Activated CD8-positive, alpha-beta memory T cell treated with anti-CD3 and anti-CD28 coated beads for 48 hours (primary cell): Measurements from ENCODE around the gene DTNB.

ENCODE experiments used
- DNase-seq, 3 experiments: peaks; one replicate each; pipeline ENCODE4 v3.0.0-alpha.2; 2020; ENCODE audit warnings: low read depth in 2 of 3, low spot score in 2 of 3

Gene DTNB

DNA sequence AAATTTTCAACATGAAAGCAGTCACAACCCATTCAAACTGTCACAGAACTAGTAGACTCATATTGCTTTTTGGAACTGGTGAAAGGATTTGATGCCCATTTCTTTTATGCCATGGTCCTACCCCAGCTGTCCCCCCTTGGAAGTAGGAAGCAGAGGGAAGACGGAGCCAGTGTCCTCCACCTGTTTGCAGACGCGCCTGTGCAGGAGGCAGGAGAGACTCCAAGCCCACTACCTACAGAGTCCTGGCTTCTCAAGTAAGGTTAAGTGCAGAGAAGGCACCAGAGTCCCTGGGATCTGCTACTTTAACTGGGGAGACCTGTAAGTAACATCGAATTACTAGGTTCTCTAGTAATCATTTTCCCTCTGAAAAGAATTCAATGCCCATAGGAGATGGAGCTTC lies 299.0 kb downstream of the DTNB start:
- no peak for DNase-seq

DNA sequence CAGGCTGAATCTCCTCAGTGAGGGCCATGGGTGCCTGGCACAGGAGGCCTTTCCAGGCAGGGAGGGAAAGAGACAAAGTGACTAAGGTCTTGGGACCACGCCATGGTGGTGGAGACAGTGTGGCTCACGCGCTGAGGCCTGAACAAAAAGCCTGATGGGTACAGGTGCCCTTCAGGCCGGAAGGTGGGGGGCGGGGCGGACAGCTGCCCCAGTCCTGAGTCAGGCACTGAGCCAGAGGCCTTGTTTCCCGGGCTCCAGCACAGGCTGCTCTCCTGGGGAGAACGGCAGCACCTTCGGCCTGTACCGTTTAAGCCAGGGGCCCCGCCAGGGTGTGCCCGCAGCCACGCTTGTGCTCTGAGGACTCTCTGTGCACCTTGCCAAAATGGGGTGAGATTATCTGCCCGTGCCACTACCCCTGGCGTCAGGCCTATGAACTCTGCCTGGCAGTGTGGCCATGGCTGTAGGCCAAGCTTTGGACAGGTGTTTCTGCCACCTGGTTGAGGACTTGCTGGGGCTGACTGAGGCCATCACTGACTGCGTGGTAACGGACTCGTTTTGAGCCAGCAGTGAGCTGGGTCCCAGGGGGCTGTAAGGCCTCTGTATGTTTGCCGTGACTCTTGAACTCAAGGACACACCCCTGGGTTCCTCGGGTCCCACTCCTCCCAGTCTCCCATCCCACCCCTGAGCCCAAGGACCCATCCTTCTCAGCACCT lies 300.0 kb downstream of the DTNB start:
- no peak for DNase-seq

DNA sequence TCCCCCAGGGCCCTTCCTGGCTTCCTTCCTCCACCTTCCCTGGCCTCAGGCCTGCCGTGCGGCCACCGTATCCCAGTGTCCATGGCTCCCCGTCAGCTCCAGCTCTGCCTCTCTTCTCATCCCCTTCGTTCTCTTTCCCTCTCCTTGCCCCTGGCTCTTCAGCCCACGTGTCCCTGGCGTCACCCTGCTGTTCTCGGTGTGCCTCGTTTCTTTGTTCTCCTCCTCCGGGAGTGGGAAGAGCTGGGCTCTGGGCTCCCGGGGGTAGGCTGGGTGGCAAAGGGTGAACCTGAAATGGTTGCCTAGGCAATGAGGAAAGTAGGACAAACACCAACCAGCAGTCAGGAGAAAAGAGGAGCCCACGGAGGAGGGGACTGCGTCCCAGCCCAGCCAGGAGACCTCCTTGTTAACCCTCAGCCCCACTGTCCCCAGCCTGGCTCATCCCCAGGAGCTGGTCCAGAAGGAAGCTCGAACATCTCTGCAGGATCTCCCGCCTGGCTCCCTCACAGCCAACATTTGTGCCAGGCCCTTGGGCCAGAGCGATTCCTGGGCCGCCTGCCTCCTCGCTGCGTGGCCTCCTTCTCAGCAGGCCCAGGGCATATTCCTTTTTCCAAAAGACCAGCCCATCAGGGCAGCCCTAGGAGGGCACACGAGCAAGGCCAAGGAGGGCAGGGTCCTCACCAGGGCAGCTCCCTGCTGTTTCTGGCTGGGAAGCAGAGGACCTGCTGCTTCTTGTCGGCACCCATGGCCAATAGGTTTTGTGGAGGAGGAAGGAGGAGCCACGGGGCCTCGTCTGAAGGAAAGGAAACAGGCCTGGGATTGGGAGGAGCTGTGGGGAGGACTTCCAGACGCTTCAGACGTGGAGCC lies 300.7 kb downstream of the DTNB start:
- no peak for DNase-seq

DNA sequence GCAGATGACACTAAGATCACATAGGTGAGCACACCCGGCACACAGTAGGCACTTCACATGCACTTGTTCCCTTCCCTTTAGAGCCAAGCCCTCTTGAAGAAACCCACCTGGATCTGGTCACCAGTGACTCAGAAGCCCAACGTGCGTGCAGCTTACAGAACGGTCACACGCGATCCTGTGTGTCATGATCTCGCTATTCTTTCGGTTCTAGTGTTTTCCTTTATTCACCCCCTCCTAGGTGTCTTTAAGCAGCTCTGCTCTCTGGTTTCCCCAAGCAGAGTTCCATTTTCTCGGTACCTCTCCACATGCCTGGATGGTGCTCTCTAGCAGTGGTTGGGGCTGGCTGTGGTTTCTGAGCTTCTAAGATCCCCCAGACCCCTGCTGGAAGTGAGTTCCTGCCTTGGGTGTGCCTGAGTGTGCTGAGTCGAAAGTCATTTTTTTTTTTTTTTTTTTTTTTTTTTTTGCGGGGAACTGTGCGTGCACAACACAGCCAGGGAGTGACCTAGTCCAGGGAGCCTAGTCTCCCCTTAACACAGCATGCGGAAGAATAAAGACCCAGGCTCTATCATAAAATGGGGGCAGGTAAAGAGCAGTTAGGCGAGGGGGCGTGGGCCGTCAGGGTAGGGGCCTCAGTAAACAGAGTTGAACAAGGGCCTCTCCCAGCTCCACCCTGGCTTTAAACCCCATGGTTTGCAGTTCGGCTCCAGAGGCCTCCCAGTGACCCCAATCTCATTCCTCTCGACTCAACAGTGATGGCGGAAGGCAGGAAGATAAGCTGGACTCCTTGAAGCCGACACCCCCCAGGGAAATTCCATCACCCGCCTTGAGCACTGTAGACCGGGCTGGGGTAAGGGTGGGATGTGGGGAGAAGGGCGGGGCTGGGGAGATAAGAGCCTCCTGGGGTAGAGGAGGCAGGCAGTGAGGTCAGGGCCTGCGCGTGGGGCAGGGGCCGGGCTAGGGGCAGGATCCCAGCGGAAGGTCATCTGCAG lies 301.8 kb downstream of the DTNB start:
- no peak for DNase-seq

DNA sequence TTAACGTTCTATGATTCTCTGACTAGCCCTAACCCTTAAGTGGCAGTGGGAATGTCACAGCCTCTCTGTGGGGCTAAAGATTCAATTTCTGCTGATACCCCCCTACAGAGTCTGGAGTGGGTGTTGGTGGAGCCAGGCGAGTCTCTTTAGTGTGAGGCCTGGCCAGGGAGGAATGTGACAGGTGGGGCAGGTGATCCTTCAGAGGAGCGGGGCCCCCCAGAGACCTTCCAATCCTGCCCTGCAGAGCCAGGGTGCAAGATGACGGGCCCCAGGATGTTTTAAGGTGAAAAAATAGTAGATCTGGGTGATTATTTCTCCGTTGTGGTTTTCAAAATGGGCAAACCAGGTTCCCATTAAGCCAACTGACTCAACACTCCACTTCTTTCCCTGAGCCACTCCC lies 303.5 kb downstream of the DTNB start:
- DNase-seq: no peak

DNA sequence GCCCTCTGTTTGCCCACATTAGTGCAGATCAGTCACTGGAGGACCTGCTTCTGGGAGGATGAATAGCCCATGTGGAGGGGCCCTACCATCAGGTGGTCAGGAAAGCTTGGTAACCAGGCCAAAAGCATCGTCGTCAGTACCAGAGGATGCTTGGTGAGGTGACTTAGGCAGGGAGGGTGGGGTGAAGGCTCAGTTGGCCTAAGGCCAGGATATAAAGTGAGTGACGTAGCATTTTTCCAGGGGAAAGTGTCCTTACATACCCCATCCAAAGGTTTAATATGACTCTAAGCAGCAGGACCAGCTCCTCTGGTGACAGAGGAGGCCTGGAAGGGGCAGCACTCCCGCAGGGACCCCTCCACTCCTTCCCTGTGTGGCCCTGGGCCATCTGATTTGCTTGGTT lies 303.9 kb downstream of the DTNB start:
- DNase-seq: no peak

DNA sequence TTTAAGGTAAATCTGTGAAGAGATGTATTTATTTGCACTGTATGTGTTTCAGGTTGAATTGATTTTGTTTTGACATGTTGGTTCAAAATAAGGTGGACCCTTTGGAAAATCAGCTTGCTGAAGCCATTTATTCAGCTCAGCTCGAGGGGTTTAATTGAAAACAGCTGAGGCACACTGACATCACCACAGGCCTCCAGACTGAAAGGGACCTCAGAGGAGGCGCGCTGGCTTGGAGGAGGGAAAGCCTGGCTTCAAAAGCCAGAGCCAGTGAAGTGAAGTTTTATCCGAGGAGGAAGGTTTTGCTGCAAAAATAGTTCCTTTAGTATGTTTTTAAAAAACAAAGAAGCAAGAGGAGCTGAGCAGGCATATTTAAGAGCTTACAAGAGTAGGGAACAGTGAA lies 304.7 kb downstream of the DTNB start:
- no peak for DNase-seq

DNA sequence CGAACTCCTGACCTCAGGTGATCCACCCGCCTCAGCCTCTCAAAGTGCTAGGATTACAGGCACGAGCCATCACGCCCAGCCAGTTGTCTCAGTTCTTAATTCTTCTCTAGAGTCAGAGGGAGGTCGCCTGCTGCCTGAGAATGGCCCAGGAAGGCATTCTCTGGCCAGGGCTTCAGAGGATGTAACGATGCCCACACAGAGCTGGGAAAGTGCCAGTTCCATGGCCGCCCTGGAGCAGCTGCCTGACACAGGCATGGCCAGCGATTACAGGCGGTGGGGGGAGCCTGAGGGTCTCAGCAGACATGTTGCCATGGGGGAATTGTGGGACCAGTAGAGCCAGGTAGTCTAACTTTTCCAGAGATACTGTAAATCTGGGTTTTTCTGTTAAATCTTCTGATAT lies 306.1 kb downstream of the DTNB start:
- DNase-seq: no peak

DNA sequence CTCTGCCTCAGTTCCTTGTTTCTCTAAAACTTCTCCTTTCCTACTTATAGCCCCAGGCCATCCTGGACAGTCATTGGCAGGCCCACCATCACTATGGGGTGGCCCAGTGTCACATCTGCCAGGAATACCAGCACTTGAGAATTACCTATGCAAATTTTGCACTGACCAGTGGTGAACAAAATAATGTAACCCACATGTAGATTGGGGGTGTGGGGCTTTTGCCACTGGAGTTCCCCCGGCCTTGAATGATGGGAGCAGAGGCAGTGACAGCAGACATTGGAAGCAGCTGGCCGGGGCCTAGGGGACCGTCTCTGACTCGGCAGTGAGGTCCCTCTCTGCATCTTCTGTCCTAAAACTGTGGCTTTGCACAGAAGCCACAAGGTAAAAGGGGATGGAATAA lies 306.7 kb downstream of the DTNB start:
- no peak for DNase-seq

DNA sequence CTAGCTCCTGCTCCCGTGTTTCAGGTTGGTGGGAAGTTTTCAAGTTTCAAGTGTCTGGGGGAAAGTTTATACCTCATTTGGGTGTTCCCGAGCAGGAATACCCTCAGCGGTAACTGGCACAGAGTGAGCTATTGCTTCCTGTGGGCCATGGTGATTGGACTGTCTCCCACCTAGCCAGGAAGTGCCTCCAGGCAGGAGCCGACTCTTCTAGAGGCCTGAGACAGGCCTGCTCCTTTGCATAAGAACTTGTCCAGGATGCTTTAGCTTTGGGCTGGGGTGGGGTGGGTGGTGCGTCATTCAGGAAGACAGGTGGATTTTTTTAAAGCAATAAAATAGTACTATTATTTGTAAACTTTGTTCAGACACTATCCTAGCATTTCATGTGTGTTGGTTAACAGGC lies 308.1 kb downstream of the DTNB start:
- no peak for DNase-seq

DNA sequence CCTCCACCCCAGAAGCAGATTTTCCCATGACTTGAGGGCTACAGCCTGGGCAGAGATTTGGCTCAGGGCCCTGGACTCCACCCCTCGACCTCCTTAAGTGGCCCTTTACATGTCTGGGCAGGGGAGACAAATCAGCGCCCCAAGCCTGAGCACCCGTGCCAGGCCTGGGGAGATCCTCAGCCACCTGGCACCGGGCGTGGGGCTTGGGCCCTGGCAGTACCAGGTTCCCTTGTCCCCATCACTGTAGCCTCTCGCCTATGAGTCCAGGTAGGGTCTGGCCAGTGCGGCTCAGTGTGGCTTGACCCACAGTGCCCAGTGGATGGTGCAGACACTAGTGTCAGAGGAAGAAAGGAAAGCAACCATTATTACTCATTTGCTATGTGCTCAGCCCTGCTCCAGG lies 309.6 kb downstream of the DTNB start:
- no peak for DNase-seq

DNA sequence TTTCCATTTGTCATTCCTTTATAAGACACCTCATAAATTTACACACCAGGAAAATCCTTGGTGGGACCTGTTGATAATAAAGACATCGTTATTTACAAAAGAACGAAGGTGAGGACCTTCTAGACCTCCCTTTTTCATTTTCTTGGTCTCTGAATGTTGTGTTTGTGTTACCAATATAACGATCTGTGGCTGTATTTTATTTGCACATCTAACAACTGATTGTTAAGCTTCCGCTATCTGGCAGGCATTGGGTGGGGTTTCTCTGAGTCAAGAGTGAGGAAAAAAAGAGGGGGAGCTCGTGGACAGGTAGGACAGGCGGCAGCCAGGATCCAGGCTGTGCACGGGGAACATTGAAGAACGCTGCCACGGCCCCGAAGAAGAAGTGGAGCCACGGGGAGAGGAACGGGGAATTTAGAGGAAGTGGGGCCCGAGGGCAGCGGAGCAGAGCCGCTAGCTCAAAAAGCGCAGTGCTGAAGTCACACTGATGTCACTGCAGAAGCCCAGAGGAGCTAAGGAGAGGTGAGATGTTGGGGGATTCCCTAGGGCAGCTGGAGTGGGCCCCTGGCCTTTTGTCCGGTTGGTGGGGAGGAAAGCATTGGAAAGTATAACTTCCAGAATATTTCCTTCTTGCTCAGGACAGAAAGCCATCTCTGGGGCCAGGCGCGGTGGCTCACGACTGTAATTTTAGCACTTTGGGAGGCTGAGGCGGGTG lies 310.8 kb downstream of the DTNB start:
- peak in 2 of 3 experiments; percentile 41 to 49 for DNase-seq

DNA sequence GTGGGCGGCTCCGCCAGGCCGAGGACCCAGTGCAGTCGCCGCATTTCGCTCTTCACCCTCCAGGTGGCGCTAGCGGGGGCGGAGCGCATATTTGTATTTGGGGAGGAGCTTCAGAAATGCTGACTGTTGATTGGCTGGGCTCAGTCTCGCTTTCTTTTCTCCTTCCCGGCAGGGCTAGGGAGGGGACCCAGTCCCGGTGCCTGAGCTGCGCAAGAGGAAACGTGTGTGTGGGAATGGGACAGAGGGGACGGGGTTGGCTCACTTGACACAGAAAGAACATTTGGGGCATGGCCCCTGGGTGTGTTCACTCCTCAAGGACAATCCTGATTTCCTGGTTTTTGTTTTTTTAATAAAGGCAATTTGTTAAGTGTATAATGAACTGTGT lies 311.3 kb downstream of the DTNB start:
- peak; percentile 93 to 100 (median 99) for DNase-seq

DNA sequence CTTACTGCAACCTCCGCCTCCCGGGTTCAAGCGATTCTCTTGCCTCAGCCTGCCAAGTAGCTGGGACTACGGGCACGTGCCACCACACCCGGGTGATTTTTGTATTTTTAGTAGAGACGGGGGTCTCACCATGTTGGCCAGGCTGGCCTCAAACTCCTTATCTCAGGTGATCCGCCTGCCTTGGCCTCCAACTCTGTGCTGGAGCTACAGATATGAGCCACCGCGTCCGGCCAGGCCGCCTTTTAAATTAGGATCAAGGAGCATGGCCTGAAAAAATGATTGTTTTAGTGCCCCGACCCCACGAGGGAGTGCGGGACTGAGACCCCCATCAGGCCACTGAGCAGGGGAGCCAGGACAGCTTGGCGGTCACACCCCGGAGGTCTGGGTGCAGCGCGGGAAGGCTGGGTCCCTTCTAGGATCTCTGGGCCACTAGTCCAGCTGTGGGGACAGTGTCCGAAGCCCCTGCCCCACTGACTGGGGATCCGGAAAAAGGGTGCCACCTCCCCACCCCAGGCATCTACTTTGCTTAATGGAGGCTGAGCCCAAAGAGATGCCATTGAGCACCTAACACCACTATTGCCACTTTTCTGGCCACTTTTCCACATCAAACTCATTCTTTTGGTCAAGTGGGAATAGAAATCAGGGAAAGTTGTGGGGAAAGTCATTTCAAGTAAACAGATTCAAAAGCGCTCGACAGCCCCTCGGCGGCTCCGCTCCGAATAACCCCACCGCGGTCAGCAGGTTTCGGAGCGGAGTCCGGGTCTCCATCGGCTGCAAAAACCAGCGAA lies 311.9 kb downstream of the DTNB start:
- DNase-seq: no peak

DNA sequence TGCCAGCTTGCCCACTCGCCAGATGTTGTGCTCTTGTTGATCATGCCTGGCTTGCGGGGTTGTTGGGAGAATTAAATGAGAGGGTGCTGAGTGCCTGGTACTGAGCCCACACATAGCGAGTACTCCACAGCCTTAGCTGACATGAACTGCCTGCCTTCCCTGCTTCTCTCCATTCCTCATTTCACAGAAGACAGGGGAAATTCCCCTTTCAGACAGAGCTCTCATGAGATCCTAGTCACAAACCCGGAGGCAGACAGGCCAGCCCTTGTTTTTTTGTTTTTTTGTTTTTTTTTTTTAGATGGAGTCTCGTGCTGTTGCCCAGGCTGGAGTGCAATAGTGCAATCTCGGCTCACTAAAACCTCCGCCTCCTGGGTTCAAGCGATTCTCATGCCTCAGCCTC lies 314.5 kb downstream of the DTNB start:
- no peak for DNase-seq

DNA sequence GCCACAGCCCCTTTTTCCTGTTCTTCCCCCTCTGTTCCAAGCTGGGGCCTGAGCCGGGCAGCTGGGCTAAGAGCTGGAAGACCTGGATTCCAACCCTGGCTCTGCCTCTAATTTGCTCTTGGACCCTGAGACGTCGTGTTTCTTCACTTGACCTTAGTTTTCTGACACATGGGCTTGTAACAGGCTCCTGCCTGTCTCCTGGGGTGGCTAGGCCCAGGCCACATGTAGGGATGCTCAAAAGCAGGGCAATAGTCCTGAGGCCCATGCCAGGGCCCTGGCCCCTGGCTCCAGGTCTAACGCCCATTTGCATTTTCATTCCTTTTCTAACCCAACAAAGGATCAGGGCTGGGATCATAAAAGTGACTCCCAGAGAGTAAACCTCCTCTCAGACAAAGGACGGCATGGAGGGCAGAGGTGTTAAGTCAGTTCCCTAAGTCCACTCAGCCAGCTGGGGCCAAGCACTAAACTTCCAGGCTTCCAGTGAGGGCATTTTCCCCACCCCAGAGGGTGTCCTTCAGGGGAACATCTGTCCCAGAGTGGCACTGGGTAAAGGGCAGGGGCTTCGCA lies 315.0 kb downstream of the DTNB start:
- DNase-seq: no peak

DNA sequence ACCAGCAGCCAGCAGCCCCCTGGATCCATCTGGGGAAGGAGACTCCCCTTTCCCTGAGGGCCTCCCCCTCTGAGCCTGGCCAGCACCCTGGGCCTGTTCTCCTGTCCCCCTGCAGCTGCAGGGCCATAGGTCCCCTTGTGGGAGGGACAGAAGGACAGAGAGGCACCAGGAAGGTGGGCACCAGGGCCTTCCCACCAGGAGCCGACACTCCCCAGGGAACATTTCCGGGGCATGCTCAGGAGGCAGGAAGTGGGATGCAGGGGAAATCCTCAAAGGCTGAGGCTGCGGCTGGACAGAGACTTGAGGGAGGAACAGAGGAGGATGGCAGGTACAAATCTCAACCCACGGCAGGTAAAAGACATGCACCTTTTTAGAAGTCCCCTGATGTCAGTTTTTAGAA lies 317.3 kb downstream of the DTNB start:
- DNase-seq: no peak

DNA sequence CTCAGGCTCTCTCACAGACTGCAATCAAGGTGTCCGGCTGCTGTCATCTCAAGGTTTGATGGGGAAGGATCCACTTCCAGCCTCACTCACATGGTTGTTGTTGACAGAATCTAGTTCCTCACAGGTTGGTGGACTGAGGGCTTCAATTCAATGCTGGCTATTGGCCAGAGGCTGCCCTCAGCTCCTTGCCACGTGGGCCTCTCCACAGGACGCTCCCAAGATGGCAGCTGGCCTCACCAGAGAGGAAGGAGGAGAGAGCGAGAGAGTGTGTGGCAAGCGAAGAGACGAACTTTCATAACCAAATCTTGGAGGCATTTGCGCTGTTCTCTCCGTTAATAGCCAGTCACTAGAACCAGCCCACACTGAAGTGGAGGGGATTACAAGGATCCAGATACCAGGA lies 318.1 kb downstream of the DTNB start:
- no peak for DNase-seq

DNA sequence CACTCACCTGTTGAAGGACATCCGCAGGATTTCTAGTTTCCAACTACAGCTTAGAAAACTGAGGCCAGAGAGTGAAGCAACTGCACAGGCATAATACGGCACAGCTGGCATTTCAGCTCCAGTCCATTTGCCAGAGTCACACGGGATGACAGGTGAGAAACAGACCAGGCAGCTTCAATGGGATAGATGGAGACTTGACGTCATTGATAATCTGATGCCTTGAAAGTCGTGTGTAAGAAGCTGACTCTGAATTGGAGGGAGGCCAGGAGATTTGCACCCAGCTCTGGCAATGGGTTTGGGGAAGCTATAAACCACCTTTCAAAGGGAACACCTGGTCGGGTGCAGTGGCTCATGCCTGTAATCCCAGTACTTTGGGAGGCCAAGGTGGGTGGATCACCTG lies 319.3 kb downstream of the DTNB start:
- DNase-seq: no peak

DNA sequence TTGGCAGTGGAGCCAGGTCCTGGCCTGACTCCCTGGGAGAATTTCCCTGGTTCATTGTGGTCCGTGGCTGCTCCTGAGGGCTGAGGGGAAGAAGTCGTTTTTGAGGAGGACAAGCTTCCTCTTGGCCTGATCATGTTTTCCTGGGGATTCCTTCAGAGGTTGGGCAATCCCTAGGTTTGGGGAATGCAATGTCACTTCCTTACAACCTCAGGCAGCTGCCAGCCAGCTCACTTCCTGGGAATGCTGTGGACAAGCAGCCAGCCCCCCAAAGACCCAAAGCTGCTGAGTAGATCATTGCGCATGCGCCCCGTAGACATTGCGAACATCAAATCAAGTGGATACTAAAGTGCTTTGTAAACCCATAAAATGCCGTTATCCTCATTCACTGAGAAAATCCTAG lies 324.0 kb downstream of the DTNB start:
- no peak for DNase-seq
